AG10803 (cell line): Measurements from ENCODE around the gene KANK2.

Experiments used
- DNase-seq: peaks from one replicate; pipeline ENCODE4 v3.0.0; 2010; ENCODE audit warnings: low read depth
- H3K4me3 ChIP-seq: 2 replicates; pipeline ENCODE4 v1.5.1; 2011; ENCODE audit warnings: mild to moderate bottlenecking, low read length, control low read depth
- CTCF ChIP-seq: conservative IDR thresholded peaks from 2 replicates; pipeline ENCODE4 v1.5.1; 2011; ENCODE audit warnings: mild to moderate bottlenecking, low read length, control low read depth, inconsistent platforms

The KANK2 gene

GRCh38 chr19:11240008-11240444, 42.7 kb upstream of the KANK2 start:
- H3K4me3 ChIP-seq = no peak overlapping the region
- DNase-seq = no peak
- no peak for TF ChIP-seq CTCF

- H3K4me3 ChIP-seq = no peak within 1 kb of the TSS
- no peak for TF ChIP-seq CTCF
- no peak for DNase-seq
Observed at GRCh38 chr19:11239377-11240000, 42.1 kb upstream of the KANK2 start, which contains the start of gene ANGPTL8. Gene ANGPTL8, plus strand, starts transcription at chr19:11239619. Its CDS starts 19 bp downstream, at chr19:11239638.

- H3K4me3 ChIP-seq = no peak overlapping the region
- no peak for TF ChIP-seq CTCF
- no peak for DNase-seq
Observed at GRCh38 chr19:11238781-11239376, 41.5 kb upstream of the KANK2 start.

GRCh38 chr19:11238041-11238440, 40.7 kb upstream of the KANK2 start:
- DNase-seq = no peak
- no peak overlapping the region for H3K4me3 ChIP-seq
- no peak for TF ChIP-seq CTCF

DNA sequence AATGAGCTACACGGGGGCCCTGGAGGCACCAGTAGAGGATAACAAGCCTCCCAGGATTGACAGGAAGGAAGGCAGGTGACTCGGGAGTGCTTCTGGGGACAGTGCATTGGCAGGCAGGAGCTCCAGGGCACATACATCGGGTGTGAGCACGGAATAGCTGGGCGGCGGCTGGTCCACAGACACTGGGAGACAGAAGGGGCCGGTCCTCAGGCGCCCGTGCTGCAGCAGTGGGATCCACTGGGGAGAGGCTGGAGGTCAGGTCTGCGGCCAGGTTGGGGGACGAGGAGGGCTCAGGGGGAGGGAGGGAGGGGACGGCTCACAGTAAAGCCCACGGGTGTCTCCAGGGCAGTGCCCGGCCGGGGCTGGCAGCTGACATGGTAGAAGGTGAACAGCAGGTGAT, 40.0 kb upstream of the KANK2 start:
- TF ChIP-seq CTCF = no peak
- H3K4me3 ChIP-seq = no peak overlapping the region
- DNase-seq = no peak

DNA sequence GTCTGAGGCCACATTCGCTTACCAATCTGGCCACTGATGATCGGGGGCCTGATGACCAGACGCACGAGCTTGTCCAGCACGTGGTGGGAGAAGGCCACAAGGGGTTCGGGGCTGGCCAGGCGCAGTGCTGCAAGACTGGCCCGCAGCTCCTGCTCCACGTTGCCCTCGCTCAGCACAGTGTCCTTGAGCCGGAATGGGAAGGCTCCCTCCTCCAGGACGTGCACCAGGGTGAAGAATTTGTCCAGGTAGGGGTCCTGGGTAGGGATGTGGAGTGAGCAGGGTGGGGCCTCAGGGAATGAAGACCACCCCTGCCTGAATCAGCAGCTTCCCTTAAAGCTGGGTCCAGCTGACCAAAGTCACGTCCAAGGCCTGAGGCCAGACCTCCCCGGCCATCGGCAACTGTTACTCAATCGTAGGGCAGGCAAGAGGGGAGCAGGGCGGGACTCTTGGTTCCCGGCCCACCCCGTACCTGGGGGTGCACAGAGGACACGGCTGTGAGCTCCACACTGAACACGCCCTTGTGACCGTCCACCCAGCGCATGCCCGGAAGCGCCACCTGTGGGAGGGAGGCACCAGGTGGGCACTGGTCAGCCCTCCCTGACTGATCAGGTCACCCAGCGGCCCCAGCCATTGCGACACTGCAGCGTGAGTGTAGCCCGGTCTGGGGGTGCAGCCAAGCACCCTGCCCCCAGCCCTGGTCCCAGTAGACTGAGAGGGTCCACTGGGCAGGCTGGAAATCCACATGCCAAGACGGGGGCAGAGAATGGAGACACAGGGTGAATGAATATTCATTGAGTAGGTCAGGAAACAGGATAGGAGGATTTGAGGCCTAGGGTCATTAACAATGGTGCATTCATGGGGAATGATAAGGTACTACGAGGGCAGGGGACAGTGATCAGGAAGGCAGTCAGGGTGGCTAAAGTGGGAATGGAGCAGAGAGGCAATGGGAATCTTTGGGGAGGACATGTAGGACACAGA, 39.3 kb upstream of the KANK2 start:
- TF ChIP-seq CTCF = no peak
- H3K4me3 ChIP-seq = no peak overlapping the region
- DNase-seq = no peak
